SU-DHL-6 (cell line): Measurements from ENCODE around the gene NQO2.

ENCODE experiments used
- H2AFZ ChIP-seq: fragments of 200-600 bp; sonication (generic); 2 replicates; pipeline ENCODE4 v1.6.1; 2014; ENCODE audit warnings: low read depth, mild to moderate bottlenecking, moderate library complexity, mixed read lengths, antibody characterized with exemption, low read length; ENCODE audit not compliant: severe bottlenecking
- H3F3A ChIP-seq: fragments of 200-600 bp; shearing (Covaris generic); 2 replicates; pipeline ENCODE4 v1.6.0; 2016; ENCODE audit warnings: antibody characterized with exemption, mild to moderate bottlenecking; ENCODE audit not compliant: insufficient read depth
- H3K27ac ChIP-seq: fragments of 200-600 bp; sonication (generic); 2 replicates; pipeline ENCODE4 v1.5.1; 2016; ENCODE audit warnings: low read depth, mild to moderate bottlenecking, low read length, moderate library complexity, mixed read lengths
- H3K27me3 ChIP-seq: fragments of 200-600 bp; sonication (generic), shearing (Covaris generic); 2 replicates; pipeline ENCODE4 v1.6.0; 2014; ENCODE audit warnings: mild to moderate bottlenecking, low read length
- H3K36me3 ChIP-seq: fragments of 200-600 bp; sonication (generic); 2 replicates; pipeline ENCODE4 v1.6.1; 2014; ENCODE audit warnings: mild to moderate bottlenecking, low read length, mixed read lengths
- H3K4me2 ChIP-seq: fragments of 300-600, 200-600 bp; shearing (Covaris generic), sonication (generic); 2 replicates; pipeline ENCODE4 v1.6.0; 2014; ENCODE audit warnings: low read length, low read depth, mild to moderate bottlenecking; ENCODE audit not compliant: poor library complexity, severe bottlenecking
- H3K4me3 ChIP-seq: fragments of 200-600 bp; sonication (generic); 2 replicates; pipeline ENCODE4 v1.5.1; 2014; ENCODE audit warnings: antibody characterized with exemption, low read length, mild to moderate bottlenecking, mixed read lengths; ENCODE audit not compliant: insufficient read depth, poor library complexity, severe bottlenecking
- H3K79me2 ChIP-seq: fragments of 200-600 bp; sonication (generic); 2 replicates; pipeline ENCODE4 v1.6.1; 2014; ENCODE audit warnings: mild to moderate bottlenecking, low read length, moderate library complexity; ENCODE audit not compliant: insufficient read depth
- H3K9ac ChIP-seq: fragments of 200-600 bp; sonication (generic); 2 replicates; pipeline ENCODE4 v1.7.0; 2014; ENCODE audit warnings: mild to moderate bottlenecking, low read length
- H3K9me2 ChIP-seq: fragments of 200-600 bp; sonication (generic); replicated peaks from 2 replicates; pipeline ENCODE4 v1.6.1; 2014; ENCODE audit warnings: low read length; ENCODE audit not compliant: insufficient read depth
- H3K9me3 ChIP-seq: fragments of 200-600 bp; sonication (generic); 2 replicates; pipeline ENCODE4 v1.6.1; 2014; ENCODE audit warnings: low read length, mixed read lengths; ENCODE audit not compliant: insufficient read depth
- H4K20me1 ChIP-seq: fragments of 200-600 bp; sonication (generic); 2 replicates; pipeline ENCODE4 v1.6.1; 2014; ENCODE audit warnings: low read depth, mild to moderate bottlenecking, antibody characterized with exemption, low read length, moderate library complexity, mixed read lengths
- CTCF ChIP-seq: fragments of 200-600 bp; sonication (generic); IDR thresholded peaks from one replicate; pipeline ENCODE4 v1.5.1; 2017; ENCODE audit warnings: antibody characterized with exemption, mild to moderate bottlenecking, low read length, moderate library complexity; ENCODE audit not compliant: insufficient read depth, poor library complexity, severe bottlenecking
- EZH2phosphoT487 ChIP-seq: fragments of 200-600 bp; sonication (generic), shearing (Covaris generic); conservative IDR thresholded peaks from 2 replicates; pipeline ENCODE4 v1.6.1; 2018; ENCODE audit warnings: mild to moderate bottlenecking, antibody characterized with exemption, low read length, moderate library complexity, mixed read lengths

The NQO2 gene

GRCh38 chr6:2979819-2980464, 19.8 kb upstream of the NQO2 start:
- H2AFZ ChIP-seq = no peak overlapping the region
- no peaks in the 10 kb centered on the region for H3K9me2 ChIP-seq
- no peak overlapping the region for H3K9ac ChIP-seq
- no peaks in the 10 kb centered on the region for H3K27me3 ChIP-seq
- H3F3A ChIP-seq = no peaks in the 10 kb centered on the region
- H3K36me3 ChIP-seq = no peaks in the 10 kb centered on the region
- H3K4me2 ChIP-seq = no peak overlapping the region
- no peaks in the 10 kb centered on the region for H4K20me1 ChIP-seq
- no peak for TF ChIP-seq CTCF
- no peak for TF ChIP-seq EZH2phosphoT487
- H3K4me3 ChIP-seq = no peak overlapping the region
- H3K27ac ChIP-seq = no peak overlapping the region
- H3K9me3 ChIP-seq = no peaks in the 10 kb centered on the region
- no peaks in the 10 kb centered on the region for H3K79me2 ChIP-seq

- Histone ChIP-seq H3K9me3 (no peaks in the 10 kb centered on the region), H4K20me1 (no peaks in the 10 kb centered on the region), H3K9me2 (no peaks in the 10 kb centered on the region), H3K4me3 (no peak overlapping the region), H3K79me2 (no peaks in the 10 kb centered on the region), H3K36me3 (no peaks in the 10 kb centered on the region), H3K9ac (no peak overlapping the region), H3F3A (no peaks in the 10 kb centered on the region), H3K27me3 (no peaks in the 10 kb centered on the region), H3K4me2 (no peak overlapping the region), H3K27ac (no peak overlapping the region), H2AFZ (no peak overlapping the region)
- TF ChIP-seq EZH2phosphoT487 (no peak), CTCF (no peak)
Measured at GRCh38 chr6:2980465-2980855, 19.2 kb upstream of the NQO2 start.

DNA sequence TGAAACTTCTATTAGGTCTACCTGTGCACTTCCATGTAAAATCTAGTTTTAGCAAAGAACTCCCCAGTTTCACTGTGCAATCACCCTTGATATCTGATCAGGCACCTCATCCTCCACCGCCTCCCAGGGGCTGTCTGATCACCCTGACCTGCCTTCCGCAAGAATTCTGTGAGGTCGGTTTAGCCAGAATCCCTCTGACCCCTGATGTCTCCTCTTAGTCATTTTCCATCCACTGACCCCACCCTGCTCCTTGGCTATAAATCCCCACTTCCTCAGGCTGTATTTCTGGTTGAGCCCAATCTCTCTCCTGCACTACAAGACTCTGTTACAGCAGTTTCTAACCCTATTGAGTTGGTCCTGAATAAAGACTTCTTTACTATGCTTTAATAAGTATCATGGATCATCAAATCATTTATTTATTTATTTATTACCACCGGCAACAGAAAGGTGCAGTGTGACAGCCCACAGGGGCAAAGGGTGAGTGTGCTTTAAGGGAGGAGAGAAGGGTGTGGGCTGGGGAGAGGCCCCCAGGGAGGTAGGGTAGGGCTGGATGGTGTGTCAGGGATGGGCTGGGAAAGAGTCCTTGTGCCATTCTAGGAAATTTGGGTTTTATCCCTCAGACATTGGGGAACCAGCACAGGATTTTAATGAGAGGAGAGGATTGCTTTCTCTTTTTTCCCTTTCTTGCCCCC, 17.1 kb upstream of the NQO2 start:
- no peaks in the 10 kb centered on the region for H3K79me2 ChIP-seq
- no peaks in the 10 kb centered on the region for H3K9me2 ChIP-seq
- H3K36me3 ChIP-seq = no peaks in the 10 kb centered on the region
- H3K27ac ChIP-seq = no peak overlapping the region
- H2AFZ ChIP-seq = no peak overlapping the region
- H3K27me3 ChIP-seq = no peaks in the 10 kb centered on the region
- no peak overlapping the region for H3K4me3 ChIP-seq
- no peaks in the 10 kb centered on the region for H4K20me1 ChIP-seq
- no peak overlapping the region for H3K4me2 ChIP-seq
- TF ChIP-seq EZH2phosphoT487 (no peak), CTCF (no peak)
- no peaks in the 10 kb centered on the region for H3F3A ChIP-seq
- no peak overlapping the region for H3K9ac ChIP-seq
- no peaks in the 10 kb centered on the region for H3K9me3 ChIP-seq
